OCI-LY1 (cell line): ENCODE measurements around the gene ADGRG2.

Experiments
- CTCF ChIP-seq: fragments of 200-600 bp; sonication (generic), shearing (Covaris generic); IDR thresholded peaks from 2 replicates; pipeline ENCODE4 v1.5.1; 2017; ENCODE audit warnings: mild to moderate bottlenecking, antibody characterized with exemption, low read length, moderate library complexity, mixed read lengths
- EZH2 ChIP-seq: fragments of 200-600 bp; sonication (generic), shearing (Covaris generic); IDR thresholded peaks from 2 replicates; pipeline ENCODE4 v1.8.0; 2017; ENCODE audit warnings: borderline replicate concordance, mixed run types, mild to moderate bottlenecking, antibody characterized with exemption, low read length, moderate library complexity, mixed read lengths

GRCh38 chrX:19046343-19047215 lies 75.7 kb downstream of the ADGRG2 start:
- TF ChIP-seq CTCF = no peak
- TF ChIP-seq EZH2 = no peak
